NCI-H1048 (cell line): ENCODE measurements around the gene HSBP1L1.
"Not testable (repeated sequence)": the region's sequence is repeated elsewhere in the genome, so short reads cannot be mapped to it uniquely, and the experiment has no call there.

Experiments used
- DNase-seq: peaks from one replicate; lab custom pipeline; 2025; lab: John Stamatoyannopoulos, UW

Gene HSBP1L1

DNA sequence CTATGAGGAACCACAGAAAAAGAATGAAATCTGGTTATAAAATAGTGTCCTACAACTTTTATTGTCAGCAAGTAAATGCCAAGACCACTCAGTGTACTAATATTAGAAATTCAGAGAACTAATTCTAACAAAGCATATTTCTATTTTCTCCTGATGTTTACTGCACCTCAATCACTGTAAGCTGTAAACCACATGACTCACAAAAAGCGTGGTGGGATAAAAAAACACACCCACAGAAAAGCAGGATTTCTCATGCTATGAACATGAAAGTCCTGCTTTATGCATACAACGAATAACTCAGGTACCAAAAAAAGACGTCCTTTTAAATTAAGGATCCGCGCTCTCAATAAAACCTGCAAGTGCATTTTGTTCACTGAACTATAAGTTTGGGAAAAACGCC lies 23.1 kb downstream of the HSBP1L1 start:
- no peak for DNase-seq

DNA sequence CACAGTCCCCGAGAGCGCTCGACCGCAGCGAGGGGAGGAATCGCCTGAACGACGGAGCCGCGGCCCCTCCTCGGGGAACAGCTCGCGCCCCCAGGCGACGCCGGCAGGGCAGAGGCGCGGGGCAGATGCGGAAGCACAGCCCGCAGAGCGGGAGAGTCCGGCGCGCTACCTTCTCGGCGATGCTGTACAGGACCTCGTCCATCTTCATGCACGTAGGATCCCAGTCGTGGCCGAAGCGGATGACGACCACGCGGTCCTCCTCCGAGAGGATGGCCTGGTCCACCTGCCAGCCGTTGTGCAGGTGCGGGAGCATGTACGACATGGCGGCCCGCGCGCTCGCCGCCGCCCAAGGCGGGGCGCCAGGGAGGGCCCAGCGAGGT lies 23.6 kb downstream of the HSBP1L1 start:
- DNase-seq, result no peak

DNA sequence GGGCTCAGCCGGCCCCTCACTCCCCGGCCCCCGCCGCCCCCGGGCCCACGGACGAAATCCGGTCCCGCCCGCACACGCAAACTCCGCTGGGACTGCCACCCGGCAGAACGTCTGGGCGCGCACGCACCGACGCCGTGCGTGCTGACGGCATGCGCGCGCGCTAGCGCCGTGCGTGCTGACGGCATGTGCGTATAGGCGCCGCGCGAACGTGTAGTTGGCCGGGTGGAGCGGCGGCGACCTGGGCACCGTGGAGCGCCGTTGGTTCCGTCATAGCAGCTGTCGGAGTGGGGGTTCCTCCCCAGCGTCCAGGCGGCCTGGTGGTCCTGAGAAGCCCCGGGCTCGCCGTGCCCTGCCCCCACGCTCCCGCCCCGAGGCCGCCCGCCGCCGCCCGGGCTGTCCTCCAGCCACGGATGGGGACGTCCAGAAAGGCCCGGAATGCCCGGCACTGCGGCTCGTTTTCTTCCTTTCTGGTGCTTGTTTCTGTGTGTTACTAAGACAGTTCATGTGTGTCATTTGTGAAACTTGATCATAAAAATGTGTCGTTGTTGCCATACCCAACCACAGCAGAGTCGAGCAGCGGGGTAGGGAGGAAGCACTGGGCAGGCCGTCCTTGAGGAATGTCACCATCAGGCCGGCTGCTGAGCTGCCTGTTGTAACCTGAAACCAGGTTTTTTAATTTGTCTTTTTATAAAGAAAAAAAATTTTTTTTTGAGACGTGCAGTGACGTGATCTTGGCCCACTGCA lies 24.2 kb downstream of the HSBP1L1 start, which contains the start of gene TXNL4A:
Gene TXNL4A (minus strand): TSS at position 113 of the 744 bp plus-strand sequence. CDS start 171 bp downstream, outside the sequence.
- DNase-seq, result peak; percentile 58

DNA sequence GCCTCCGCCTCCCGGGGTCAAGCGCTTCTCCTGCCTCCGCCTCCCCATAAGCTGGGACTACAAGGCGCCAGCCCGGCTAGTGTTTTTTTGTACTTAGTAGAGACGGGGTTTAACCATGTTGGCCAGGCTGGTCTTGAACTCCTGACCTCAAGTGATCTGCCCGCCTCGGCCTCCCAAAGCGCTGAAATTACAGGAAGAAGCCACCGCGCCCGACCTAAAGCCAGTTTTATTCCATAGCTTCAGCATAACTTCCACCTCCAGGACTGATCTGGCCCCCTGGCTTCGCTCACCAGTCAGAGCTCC lies 24.7 kb downstream of the HSBP1L1 start:
- DNase-seq, result no peak

DNA sequence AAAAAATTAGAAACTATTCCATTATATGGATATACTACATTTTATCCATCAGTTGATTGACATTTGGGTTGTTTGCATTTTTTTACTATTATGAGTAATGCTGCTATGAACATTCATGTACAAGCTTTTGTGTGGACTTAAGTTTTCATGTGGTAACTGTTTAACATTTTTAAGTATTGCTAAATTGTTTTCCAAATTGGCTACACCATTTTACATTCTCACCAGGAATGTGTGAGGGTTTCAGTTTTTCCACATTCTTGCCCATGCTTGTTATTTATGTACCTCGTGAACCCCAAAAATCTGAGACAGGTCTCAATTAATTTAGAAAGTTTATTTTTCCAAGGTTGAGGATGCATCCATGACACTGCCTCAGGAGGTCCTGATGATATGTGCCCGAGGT lies 27.1 kb downstream of the HSBP1L1 start:
- DNase-seq, result no peak

DNA sequence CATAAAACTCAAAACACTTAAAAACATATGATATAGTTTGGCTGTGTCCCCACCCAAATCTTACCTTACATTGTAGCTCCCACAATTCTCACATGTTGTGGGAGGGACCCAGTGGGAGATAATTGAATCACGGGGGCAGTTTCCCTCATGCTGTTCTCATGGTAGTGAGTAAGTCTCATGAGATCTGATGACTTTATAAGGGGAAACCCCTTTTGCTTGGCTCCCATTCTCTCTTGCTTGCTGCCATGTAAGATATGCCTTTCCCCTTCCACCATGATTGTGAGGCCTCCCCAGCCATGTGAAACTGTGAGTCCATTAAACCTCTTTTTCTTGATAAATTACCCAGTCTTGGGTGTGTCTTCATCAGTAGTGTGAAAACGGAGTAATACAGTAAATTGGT lies 35.3 kb downstream of the HSBP1L1 start:
- DNase-seq, result not testable (repeated sequence)

DNA sequence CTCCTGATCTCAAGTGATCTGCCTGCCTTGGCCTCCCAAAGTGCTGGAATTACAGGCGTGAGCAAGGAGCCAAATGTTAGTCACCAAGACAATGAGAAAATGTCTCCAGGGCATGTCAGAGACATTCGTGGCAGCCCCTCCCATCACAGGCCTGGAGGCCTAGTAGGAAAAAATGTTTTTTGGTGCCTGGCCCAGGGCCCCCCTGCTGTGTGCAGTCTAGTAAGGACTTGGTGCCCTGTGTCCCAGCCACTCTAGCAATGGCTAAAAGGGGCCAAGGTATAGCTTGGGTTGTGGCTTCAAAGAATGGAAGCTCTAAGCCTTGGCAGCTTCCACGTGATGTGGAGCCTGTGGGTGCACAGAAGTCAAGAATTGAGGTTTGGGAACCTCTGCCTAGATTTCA lies 36.4 kb downstream of the HSBP1L1 start:
- DNase-seq, result no peak

DNA sequence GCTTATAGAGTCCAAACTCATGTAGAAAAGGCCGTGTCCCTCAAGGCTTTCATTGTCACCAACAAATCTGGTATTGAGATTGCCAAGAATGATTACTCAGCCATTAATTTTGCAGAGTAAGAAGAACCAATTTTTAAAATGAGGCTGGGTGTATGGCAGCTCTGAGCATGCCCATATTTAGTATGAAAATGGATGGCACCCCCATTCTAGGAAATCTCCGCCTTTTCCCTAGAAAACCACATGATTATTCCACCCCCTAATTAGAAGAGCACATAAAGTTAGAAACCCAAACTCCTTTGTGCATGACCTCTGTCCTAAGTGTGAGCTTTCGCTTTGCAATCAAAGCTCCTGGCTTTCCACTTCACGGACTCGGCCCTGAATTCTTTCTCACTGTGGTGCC lies 38.0 kb downstream of the HSBP1L1 start:
- DNase-seq, result no peak

DNA sequence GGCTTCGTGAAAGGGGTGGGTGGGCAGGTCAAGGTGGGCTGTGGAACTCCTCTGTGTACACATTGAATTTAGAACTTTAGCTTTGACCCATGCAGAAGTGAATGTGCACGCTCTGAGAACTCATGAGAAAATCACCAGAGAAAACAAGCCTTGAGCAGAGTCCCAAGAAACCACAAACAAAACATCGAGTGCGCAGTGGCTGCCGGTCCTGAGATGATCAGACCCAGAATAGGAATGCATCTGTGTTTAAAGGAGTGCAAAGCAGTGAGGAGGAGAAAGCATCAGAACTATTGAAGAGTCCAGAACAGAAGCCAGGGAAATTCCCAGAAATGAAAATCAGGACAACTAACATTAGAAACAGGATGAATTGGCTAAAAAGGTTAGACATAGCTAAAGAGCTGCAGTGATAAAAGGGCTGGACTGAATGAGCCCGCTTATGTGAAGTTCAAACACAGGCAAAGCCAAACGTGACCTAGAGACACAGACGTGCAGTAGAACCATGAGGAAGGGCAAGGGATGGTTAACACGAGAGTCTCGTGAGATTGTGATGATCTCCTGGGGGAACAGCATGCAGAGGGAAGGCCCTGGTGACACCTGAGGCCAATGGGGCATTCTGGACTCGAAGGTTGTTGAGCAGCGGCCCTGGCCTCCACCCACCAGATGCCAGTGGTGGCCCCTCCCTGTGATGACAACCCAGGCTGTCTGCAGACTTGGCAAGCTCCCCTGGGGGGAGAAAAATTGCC lies 40.3 kb downstream of the HSBP1L1 start:
- DNase-seq, result no peak

DNA sequence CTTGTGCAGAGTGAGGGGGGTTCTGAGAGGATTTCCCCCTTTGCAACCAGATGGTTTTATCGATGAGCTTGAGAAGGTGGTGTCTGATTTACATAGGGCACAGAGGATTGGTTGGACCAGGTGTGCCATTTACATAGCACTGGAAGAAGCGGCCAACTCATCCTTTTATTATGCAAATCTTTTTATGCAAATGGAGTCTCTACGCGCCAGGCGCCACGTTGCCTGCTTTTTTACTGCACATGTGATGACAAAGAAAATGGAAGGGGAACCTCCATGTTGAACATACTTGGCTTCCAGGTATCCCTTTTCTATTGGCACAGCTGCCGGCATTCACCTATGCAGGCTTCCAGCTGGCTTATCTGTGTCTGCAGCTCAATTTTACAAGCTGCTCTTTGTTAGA lies 42.3 kb downstream of the HSBP1L1 start:
- DNase-seq, result peak; percentile 42

DNA sequence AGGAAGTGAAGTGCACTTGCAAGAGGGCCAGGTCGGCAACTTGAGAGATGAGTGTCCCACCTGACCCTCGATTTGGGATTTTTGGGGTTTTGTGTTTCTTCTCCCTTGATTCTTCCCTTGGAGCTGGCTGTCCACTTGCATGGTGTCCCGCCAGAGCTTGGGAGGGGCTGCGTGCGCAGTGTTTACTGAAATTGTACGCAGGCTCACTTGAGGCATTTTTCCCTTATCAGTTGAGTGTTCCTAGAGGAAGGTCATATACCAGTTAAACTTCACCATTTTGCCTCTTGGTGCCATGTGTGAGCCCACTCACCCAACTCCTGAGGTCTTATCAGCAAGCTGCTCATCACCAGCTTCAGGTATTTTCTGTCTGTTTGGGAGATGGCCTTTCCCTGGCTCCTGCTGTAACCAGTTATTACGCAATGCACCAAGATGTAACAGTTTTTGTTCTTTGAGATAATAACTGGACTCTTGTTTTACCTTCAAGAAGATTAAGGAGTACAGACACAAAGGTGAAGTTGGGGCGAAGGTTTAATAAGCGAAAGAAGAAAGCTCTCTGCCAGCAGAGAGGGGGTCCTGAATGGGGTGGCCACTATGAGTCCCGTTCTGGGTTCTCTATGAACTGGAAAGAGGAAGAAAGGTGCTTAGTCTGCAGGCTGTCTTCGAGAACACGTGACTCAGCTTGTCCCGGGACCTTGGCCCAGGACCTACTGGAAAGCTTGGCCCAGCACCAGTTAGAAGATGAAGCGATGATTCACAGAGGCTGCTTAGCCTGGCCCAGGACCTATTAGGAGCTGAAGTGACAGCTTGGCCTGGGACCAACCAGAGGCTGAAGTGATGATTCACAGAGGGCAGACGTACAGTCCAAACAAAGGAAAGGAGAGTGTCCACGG lies 45.5 kb downstream of the HSBP1L1 start:
- no peak for DNase-seq

DNA sequence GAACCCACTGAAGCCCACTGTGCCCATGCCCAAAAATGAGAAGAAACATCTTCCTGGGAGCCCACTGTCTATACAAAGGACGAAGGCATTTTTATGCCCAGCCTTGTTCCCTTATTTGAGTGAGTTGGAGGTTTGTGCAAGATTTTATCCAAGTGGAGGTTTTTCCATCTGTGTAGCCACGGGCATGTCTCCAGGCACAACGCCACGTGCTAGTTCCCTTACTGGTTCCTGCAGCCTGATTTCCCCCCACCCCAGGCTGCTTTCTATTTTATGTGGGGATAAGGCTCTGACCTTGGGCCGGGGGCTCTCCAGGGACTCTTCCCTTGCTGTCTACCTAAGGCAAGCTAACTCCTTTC lies 46.1 kb downstream of the HSBP1L1 start:
- DNase-seq, result no peak

DNA sequence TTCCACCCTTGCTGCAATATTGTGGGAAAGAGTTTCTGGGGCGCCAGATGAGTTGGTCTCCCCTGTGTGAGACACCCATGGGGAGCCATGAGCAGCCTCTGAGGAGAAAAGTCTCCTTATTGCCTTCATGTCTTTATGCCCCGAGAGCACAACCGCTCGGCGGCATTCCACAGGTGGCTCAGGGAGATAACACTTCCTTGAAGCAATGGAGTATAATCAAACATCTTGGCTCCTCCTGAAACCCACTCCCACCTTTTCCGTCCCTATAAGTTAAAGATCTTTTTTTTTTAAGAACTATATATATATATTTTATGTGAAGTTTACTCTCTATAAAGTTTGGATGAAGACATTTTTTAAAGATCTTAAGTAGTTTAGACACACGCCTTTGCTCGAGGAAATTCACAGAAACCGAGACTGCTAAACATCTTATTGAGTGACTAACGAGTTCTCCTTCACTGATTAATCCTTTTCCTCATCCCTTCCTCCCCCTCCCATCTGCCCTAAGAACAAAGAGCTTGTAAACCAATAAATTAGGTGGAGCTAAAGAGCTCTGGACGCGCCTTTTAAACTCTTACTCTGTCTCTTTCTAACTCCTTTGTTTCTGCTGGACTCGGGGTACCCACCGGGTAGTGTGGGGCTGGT lies 47.2 kb downstream of the HSBP1L1 start:
- DNase-seq, result not testable (repeated sequence)

DNA sequence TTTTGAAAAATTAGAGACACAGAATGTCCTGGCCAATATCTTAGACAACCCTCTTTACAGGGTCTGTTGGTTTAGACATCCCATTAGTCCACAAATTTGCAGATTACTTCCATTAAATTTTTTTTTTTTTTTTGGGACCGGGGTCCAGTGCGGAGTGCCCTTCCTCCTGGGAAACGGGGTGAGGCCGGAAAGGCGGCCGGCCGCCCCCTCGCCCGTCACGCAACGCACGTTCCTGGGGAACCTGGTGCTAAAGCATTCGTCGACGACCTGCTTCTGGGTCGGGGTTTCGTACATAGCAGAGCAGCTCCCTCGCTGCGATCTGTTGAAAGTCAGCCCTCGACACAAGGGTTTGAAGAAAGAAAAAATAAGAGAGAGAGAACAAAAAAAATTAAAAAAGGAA lies 48.3 kb downstream of the HSBP1L1 start:
- no peak for DNase-seq
